ENCODE data around the gene TAF1.

TAF1 gene

GRCh38 chrX:71514367-71515037, 148.3 kb downstream of the TAF1 start:
- DNase-seq = peak; percentile 54

GRCh38 chrX:71515038-71515396, 148.9 kb downstream of the TAF1 start:
- no peak for DNase-seq

Data from CD4-positive, alpha-beta T cell treated with Interleukin-10 for 1 hour (primary cell).